D721Med (cell line): ENCODE measurements around the gene NKAIN1.
"Not testable (repeated sequence)": the region's sequence is repeated elsewhere in the genome, so short reads cannot be mapped to it uniquely, and the experiment has no call there.

Experiments used
- DNase-seq: peaks from one replicate; pipeline ENCODE4 v3.0.0; 2011; ENCODE audit warnings: low spot score; ENCODE audit not compliant: insufficient read length
- FAIRE-seq: peaks from 2 replicates; lab custom pipeline; 2011; peaks lifted over from hg19 to GRCh38; lab: Jason Lieb, UNC
- TF ChIP-seq, protein P1 (sequence below): IDR thresholded peaks from 2 replicates; pipeline ENCODE4 v1.5.1; 2012; ENCODE audit warnings: mild to moderate bottlenecking, control low read depth; ENCODE audit not compliant: insufficient read depth; ENCODE audit errors: missing control alignments

Gene NKAIN1

DNA sequence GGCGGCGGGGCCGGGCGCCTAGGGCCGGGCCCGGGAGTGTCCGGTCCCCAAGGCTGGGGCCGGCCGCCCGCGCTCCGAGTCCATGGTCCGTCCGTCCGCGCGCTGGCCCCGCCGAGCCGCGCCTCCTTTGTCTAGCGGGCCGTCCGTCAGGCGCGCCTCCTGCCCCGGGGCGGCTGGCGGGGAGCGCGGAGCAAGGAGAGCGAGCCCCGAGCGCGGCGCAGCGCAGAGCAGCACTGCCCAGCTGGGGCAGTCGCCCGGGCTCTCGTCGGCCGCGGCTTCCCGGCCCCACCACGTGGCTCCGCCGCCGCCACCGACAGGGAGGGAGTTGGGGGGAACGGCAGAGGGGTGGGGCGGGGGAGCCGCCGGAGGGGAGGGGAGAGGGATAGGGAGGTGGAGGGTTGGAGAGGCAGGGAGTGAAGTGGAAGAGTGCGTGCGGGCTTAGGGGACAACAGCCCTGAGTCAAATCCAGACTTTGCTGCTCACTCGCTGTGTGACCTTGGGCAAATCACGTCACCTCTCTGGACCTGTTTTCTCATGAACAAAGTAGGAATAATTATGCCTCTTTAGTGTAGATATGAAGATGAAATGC is at the start of gene NKAIN1:
Gene NKAIN1 (minus strand): TSS at position 235 of the 589 bp plus-strand sequence. CDS start 340 bp downstream, outside the sequence.
- no peak for DNase-seq
- no peak for FAIRE-seq
- TF ChIP-seq, protein P1, sequence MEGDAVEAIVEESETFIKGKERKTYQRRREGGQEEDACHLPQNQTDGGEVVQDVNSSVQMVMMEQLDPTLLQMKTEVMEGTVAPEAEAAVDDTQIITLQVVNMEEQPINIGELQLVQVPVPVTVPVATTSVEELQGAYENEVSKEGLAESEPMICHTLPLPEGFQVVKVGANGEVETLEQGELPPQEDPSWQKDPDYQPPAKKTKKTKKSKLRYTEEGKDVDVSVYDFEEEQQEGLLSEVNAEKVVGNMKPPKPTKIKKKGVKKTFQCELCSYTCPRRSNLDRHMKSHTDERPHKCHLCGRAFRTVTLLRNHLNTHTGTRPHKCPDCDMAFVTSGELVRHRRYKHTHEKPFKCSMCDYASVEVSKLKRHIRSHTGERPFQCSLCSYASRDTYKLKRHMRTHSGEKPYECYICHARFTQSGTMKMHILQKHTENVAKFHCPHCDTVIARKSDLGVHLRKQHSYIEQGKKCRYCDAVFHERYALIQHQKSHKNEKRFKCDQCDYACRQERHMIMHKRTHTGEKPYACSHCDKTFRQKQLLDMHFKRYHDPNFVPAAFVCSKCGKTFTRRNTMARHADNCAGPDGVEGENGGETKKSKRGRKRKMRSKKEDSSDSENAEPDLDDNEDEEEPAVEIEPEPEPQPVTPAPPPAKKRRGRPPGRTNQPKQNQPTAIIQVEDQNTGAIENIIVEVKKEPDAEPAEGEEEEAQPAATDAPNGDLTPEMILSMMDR, result no peak

DNA sequence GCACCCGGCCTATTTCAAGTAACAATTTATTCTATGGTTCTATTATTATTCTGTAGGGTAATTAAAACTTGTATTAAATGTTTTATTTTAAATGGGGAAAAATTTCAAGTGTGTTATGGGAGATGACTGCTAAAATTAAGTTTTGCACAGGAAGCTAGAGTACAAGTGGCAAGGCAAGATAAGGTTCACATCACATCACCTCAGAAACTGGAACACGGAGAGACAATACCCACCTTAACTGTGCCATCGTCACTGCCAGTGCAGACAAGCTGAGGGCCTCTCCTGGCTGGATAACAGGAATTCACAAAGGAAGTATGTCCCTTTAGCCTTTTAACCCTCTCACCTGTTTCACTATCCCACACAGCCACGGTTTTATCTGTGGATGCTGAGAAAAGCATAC is 49.3 kb upstream of the NKAIN1 start:
- TF ChIP-seq, protein P1, result no peak
- DNase-seq (no peak), FAIRE-seq (no peak)

DNA sequence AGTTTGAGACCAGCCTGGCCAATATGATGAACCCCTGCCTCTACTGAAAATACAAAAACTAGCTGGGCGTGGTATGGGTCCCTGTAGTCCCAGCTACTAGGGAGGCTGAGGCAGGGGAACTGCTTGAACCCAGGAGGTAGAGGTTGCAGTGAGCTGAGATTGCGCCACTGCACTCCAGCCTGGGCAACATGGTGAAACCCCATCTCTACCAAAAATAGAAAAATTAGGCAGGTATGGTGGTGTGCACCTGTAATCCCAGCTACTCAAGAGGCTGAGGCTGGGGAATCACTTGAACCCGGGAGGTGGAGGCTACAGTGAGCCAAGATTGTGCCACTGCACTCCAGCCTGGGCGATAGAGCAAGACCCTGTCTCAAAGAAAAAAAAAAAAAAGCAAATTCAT is 48.1 kb upstream of the NKAIN1 start:
- DNase-seq, FAIRE-seq: not testable (repeated sequence)

DNA sequence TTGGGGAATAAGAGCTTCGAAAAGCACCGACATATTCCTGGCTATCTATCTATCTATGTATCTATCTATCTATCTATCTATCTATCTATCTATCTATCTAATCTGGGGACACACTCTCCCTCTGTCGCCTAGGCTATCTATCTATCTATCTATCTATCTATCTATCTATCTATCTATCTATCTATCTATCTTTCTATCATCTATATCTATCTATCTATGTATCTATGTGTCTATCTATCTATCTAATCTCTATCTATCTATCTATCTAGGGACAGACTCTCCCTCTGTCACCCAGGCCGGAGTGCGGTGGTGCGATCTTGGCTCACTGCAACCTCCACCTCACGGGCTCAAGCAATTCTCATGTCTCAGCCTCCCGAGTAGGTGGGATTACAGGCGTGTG is 42.7 kb upstream of the NKAIN1 start:
- not testable (repeated sequence) for DNase-seq, FAIRE-seq

DNA sequence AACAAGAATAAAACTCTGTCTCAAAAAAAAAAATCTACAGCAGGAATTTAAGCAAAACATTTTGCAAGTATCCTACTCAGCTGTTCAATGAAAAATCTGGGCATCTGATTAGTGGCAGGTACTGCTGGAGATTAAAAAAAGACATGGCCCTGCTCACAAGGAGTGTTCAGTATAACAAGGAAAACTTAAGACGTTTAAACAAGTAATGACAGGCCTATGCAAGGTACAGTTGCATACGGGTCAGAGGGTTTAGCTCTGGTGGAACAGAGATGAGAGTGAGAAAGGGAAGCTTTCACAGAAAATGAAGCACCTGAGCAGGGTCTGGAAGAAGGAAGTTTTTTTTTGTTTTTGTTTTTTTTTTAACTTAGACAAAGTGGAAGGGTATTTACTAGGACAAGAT is 33.9 kb upstream of the NKAIN1 start:
- no peak for FAIRE-seq
- TF ChIP-seq, protein P1, result no peak
- DNase-seq, result no peak

DNA sequence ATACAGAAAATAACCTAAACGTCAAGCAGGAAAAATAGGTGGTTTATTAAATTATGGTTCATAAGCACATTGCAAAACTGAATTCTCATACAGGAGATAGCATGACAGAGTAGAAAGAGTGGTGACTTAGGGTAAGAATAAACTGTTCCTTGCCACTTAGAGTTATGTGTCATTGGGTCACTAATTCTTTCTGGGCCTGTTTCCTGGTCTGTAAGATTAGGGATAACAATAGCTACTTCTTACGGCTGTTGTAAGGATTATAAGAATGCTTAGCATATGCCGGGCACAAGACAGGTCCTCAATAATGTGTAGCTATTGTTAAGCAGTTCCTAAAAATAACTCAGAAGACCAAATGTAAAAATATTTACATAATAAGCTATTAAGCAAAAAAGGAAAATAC is 32.7 kb upstream of the NKAIN1 start:
- FAIRE-seq (peak; percentile 66), DNase-seq (no peak)
- TF ChIP-seq, protein P1, result no peak

DNA sequence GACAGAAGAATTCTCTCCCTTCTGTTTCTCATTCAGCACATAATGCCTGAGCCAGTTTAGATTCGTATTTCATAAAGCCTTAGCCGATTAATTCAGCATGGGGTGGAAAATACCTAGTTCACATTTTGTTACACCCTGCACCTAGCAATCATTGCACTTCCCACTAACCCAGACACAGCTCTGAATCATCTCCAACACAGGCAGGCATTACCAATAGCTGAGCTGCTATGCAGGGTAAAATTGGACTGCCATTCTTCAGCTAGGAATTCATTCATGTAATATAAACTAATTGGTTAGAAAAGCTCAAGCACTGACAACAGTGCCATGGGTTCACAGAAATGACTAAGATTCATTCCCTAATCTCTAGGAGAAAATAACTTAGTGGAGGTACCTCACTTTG is 26.9 kb upstream of the NKAIN1 start:
- TF ChIP-seq, protein P1, result no peak
- FAIRE-seq, result no peak
- no peak for DNase-seq

DNA sequence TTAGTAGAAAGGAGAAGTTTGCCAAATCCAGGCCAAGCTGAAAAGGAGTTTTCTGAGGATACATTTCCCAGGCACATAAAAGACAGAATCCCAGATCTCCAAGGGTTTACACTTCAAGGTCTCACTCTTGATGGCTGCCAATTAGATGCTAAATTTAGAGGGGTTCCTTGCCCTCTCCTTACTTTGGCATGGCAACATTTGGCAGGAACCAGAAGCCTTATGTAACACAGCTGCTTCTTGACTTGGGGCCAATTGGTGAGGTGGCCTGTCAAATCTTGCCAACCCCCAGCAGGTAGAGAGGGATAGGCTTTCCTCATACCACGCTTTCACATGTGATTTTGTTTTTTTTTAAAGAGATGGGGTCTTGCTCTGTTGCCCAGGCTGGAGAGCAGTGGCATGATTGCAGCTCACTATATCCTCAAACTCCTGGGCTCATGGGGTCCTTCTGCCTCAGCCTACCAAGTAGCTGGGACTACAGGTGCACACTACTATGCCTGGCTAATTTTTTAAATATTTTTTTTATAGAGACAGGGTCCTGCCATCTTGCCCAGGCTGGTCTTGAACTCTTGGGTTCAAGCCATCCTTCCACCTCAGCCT is 25.2 kb upstream of the NKAIN1 start:
- FAIRE-seq (no peak), DNase-seq (no peak)
- TF ChIP-seq, protein P1, result no peak
